Suprapubic skin (tissue), 3 donors: ENCODE measurements around the gene ARHGAP25.

Experiments used
- POLR2A ChIP-seq, 2 donors: fragments of 450-650 bp; IDR thresholded peaks; one replicate each; pipeline ENCODE4 v1.6.1; 2017; ENCODE audit warnings: antibody characterized with exemption in 2 of 2, mild to moderate bottlenecking in 2 of 2, moderate library complexity in 2 of 2
- TF ChIP-seq, protein P1 (sequence below), 2 donors: fragments of 200-600 bp in 1 of 2; fragments of 450-650 bp in 1 of 2; sonication (generic) in 1 of 2; IDR thresholded peaks; one replicate each; pipeline ENCODE4 v1.5.1; 2016 to 2019; ENCODE audit warnings: antibody characterized with exemption in 2 of 2, mild to moderate bottlenecking in 1 of 2, moderate library complexity in 1 of 2

DNA sequence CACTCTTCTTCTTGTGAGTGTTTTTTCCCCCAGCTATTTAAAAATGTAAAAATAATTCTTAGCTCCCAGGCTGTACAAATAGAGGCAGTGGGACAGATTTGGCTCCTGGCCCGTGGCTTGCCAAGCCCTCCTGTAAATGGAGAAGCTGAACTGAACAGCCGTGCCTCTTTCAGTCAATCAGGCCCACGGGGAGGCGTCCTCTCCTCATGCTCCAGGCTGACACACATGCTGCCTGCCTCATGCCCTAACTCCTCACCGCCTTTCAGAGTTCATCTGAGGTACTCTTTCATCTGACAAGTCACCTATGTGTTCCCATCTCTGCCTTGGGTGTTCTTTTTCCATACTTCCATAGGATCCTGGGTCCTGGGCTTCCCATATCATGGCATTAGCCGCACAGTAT, 77.6 kb downstream of the ARHGAP25 start:
- TF ChIP-seq, protein P1, sequence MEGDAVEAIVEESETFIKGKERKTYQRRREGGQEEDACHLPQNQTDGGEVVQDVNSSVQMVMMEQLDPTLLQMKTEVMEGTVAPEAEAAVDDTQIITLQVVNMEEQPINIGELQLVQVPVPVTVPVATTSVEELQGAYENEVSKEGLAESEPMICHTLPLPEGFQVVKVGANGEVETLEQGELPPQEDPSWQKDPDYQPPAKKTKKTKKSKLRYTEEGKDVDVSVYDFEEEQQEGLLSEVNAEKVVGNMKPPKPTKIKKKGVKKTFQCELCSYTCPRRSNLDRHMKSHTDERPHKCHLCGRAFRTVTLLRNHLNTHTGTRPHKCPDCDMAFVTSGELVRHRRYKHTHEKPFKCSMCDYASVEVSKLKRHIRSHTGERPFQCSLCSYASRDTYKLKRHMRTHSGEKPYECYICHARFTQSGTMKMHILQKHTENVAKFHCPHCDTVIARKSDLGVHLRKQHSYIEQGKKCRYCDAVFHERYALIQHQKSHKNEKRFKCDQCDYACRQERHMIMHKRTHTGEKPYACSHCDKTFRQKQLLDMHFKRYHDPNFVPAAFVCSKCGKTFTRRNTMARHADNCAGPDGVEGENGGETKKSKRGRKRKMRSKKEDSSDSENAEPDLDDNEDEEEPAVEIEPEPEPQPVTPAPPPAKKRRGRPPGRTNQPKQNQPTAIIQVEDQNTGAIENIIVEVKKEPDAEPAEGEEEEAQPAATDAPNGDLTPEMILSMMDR (IDR thresholded peaks at IDR 0.05) = no peak
- TF ChIP-seq POLR2A (IDR thresholded peaks at IDR 0.05) = no peak
